ENCODE measurements around the gene DAAM1. TPM values are rescaled to one million over a fixed set of nuclear protein-coding genes. Genes with fewer than 3 reads are reported as not detected.
A peak's percentile ranks its signal among the peaks of the same experiment; 100 is the strongest.

DAAM1 gene
- total RNA-seq, 4 donors from 2014 or later = 25.3 to 47.2 (median 37.8) TPM

DNA sequence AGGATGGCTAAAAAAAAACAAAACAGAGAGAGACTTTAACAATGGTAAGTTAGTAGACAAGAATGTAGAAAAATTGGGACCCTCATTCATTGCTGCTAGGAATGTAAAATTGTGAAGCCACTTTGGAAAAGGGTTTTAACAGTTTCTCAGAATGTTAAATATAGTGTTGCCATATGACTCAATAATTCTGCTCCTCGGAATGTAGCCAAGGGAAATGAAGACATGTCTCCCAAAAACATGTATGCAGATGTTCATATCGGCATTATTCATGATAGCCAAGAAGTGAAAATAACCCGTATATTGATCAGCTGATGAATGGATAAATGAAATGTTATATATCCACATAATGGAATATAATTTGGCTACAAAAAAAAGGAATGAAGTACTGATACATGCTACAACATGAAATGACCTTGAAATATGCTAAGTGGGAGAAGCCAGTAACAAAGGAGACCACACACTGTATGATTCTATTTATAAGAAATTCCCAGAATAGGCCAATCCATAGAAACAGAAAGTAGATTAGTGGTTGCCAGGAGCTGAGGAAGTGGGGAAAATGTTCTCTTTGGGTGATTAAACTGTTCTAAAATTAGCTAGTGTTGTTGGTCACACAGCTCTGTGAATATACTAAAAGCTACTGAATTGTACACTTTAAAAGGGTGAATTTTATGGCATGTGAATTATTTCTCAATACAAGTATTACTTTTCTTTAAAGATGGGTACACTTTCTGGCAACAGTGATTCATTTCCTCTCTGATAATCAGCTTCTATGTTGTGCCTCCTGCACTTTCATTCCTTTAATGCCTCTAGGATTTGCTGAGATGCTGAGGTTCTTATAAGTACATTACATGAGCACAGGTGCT lies 132.5 kb downstream of the DAAM1 start:
- intact Hi-C loops (cut with DNase I) = no loop called here
- peaks cover 0 to 2% of the 10 kb centered on the region in 2 donors for H3K36me3 ChIP-seq
- H3K4me1 ChIP-seq = peaks cover 28 to 33% of the 10 kb centered on the region in 2 donors
- TF ChIP-seq POLR2A (IDR thresholded peaks at IDR 0.05) = no peak
- no peak for TF ChIP-seq CTCF (IDR thresholded peaks at IDR 0.05)
- H3K9me3 ChIP-seq = no peaks in the 10 kb centered on the region
- no peak overlapping the region for H3K4me3 ChIP-seq (replicated peaks in 1 of 3)
- peak overlapping the region; percentile 19 to 58 (median 46) for H3K27ac ChIP-seq
- 60 to 69% methylated on average over 3 of the region's 3 CpGs for WGBS, 2 donors
- no peaks in the 10 kb centered on the region for H3K27me3 ChIP-seq
- no peak for DNase-seq

DNA sequence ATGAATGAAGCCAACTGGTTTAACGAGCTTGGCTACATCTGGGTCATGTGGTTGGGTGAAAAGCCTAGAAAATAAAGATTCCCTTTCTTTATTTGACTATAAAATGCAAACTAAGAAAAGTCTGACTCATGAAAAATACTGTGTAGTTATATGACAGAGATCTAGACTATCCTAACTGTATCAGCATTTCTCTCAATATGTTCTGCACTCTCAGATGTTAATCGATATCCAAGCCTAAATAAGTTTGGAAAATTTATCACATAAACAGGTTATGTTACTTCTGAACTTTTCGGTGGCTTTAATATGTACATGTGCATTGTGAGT lies 133.1 kb downstream of the DAAM1 start:
- Histone ChIP-seq H3K4me3 (replicated peaks in 1 of 3) (no peak overlapping the region), H3K9me3 (no peaks in the 10 kb centered on the region), H3K4me1 (peaks cover 28 to 33% of the 10 kb centered on the region in 2 donors), H3K36me3 (peaks cover 0 to 8% of the 10 kb centered on the region in 2 donors), H3K27ac (peak overlapping the region in 2 of 3 donors; percentile 46 to 58), H3K27me3 (no peaks in the 10 kb centered on the region)
- 69 to 70% methylated on average over 3 of the region's 3 CpGs for WGBS, 2 donors
- DNase-seq = peak in 1 of 2 donors; percentile 32
- TF ChIP-seq CTCF (IDR thresholded peaks at IDR 0.05) (no peak), POLR2A (IDR thresholded peaks at IDR 0.05) (no peak)
- intact Hi-C loops (cut with DNase I) = no loop called here

DNA sequence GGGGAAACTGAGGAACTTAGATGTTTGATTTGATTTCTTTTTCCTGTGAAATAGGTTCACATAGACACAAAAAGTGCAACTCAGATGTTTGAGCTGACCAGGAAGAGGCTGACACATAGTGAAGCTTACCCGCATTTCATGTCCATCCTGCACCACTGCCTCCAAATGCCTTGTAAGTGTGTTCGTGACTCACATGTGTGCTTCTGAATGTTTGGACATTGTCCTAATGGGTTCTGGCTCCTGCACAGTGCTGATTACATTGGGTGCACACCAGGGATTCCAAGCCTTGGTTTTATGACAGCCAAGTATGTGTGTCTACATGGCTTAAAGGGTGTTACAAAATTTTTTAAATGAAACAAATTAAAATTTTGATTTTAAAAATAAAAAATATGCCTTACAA lies 137.4 kb downstream of the DAAM1 start:
- intact Hi-C loops (cut with DNase I) = no loop called here
- 84 to 85% methylated on average over 2 of the region's 2 CpGs for WGBS, 2 donors
- H3K36me3 ChIP-seq = peaks cover 0 to 11% of the 10 kb centered on the region in 2 donors
- H3K27ac ChIP-seq = no peak overlapping the region
- TF ChIP-seq POLR2A (IDR thresholded peaks at IDR 0.05) (no peak), CTCF (IDR thresholded peaks at IDR 0.05) (no peak)
- DNase-seq = no peak
- H3K27me3 ChIP-seq = no peaks in the 10 kb centered on the region
- no peaks in the 10 kb centered on the region for H3K9me3 ChIP-seq
- H3K4me3 ChIP-seq (replicated peaks in 1 of 3) = no peak overlapping the region
- peaks cover 7 to 12% of the 10 kb centered on the region in 2 donors for H3K4me1 ChIP-seq

- Histone ChIP-seq H3K4me1 (peaks cover 7 to 13% of the 10 kb centered on the region in 2 donors), H3K36me3 (peaks cover 0 to 11% of the 10 kb centered on the region in 2 donors), H3K9me3 (no peaks in the 10 kb centered on the region), H3K4me3 (replicated peaks in 1 of 3) (no peak overlapping the region), H3K27me3 (no peaks in the 10 kb centered on the region), H3K27ac (no peak overlapping the region)
- 83 to 90% methylated on average over 4 of the region's 4 CpGs for WGBS, 2 donors
- intact Hi-C loops (cut with DNase I) = no loop called here
- no peak for DNase-seq
- TF ChIP-seq CTCF (IDR thresholded peaks at IDR 0.05) = no peak
These were observed 140.0 kb downstream of the DAAM1 start for GRCh38 chr14:59328454-59328853.

DNA sequence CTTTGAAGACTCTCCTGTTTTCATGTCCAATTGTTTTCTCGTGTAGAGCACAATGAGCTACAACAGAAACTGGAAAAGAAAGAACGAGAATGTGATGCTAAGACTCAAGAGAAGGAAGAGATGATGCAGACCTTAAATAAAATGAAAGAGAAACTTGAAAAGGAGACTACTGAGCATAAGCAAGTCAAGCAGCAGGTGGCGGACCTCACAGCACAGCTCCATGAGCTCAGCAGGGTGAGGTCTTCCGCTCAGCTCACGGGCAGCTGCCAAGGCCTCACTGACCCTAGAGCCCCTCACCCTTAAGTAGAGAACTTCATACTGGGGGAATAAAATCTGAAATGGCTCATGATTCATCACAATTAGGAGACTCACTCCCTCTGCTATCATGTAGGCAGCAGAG lies 142.0 kb downstream of the DAAM1 start:
- no peaks in the 10 kb centered on the region for H3K27me3 ChIP-seq
- peaks cover 15 to 33% of the 10 kb centered on the region in 2 donors for H3K4me1 ChIP-seq
- no peaks in the 10 kb centered on the region for H3K9me3 ChIP-seq
- TF ChIP-seq CTCF (IDR thresholded peaks at IDR 0.05) = no peak
- TF ChIP-seq POLR2A (IDR thresholded peaks at IDR 0.05) = no peak
- peaks cover 0 to 11% of the 10 kb centered on the region in 2 donors for H3K36me3 ChIP-seq
- DNase-seq = no peak
- H3K27ac ChIP-seq = no peak overlapping the region
- WGBS, 2 donors = 91 to 92% methylated on average over 5 of the region's 5 CpGs
- no peak overlapping the region for H3K4me3 ChIP-seq (replicated peaks in 1 of 3)
- intact Hi-C loops (cut with DNase I) = no loop called here

All from thyroid gland (tissue), 4 donors.